Omental fat pad (tissue), 4 donors: ENCODE results near the gene TET2. TPM values are rescaled to one million over a fixed set of nuclear protein-coding genes. Genes with fewer than 3 reads are reported as not detected.
A peak's percentile ranks its signal among the peaks of the same experiment; 100 is the strongest.
"Not testable (repeated sequence)": the region's sequence is repeated elsewhere in the genome, so short reads cannot be mapped to it uniquely, and the experiment has no call there.

Experiments
- ATAC-seq: fragments of 150-250 bp; one replicate; pipeline ENCODE4 v1.9.1; 2016; ENCODE audit warnings: mild to moderate bottlenecking, moderate library complexity; ENCODE audit not compliant: low FRiP score
- DNase-seq: peaks from one replicate; pipeline ENCODE4 v3.0.0-alpha.2; 2019; ENCODE audit warnings: low spot score
- total RNA-seq, 4 donors: library from RNA; depleted of rRNA; stranded (reverse); fragments of >200 nt; gene quantifications; one replicate each; pipeline ENCODE4 v1.1.0, GENCODE V29; 2016
- TF ChIP-seq, protein P1 (sequence below), 3 donors: fragments of 450-650 bp; IDR thresholded peaks; one replicate each; pipeline ENCODE4 v1.5.1; 2016 to 2017; ENCODE audit warnings: antibody characterized with exemption in 3 of 3, mild to moderate bottlenecking in 3 of 3, moderate library complexity in 2 of 3

TET2 gene
- total RNA-seq, 4 donors from 2014 or later: 17.7 to 36.7 (median 22.1) TPM

DNA sequence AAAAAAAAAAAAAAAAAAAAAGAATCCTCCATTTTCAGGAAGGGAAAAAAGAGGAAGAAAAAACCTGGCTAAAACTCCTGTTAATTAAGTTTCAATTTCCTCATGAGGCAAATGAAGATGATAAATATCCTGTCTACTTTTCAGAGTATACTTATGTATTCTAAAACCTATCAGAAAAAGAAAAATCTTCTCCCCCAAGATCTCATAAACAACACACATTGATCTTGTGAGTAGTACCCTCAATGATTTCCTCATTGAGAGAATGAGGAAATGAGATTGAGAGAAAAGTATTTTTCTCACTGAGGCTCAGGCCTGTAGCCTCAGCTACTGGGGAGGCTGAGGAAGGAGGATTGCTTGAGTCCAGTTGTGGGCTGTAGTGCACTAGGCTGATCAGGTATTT, 146.7 kb downstream of the TET2 start:
- TF ChIP-seq, protein P1, sequence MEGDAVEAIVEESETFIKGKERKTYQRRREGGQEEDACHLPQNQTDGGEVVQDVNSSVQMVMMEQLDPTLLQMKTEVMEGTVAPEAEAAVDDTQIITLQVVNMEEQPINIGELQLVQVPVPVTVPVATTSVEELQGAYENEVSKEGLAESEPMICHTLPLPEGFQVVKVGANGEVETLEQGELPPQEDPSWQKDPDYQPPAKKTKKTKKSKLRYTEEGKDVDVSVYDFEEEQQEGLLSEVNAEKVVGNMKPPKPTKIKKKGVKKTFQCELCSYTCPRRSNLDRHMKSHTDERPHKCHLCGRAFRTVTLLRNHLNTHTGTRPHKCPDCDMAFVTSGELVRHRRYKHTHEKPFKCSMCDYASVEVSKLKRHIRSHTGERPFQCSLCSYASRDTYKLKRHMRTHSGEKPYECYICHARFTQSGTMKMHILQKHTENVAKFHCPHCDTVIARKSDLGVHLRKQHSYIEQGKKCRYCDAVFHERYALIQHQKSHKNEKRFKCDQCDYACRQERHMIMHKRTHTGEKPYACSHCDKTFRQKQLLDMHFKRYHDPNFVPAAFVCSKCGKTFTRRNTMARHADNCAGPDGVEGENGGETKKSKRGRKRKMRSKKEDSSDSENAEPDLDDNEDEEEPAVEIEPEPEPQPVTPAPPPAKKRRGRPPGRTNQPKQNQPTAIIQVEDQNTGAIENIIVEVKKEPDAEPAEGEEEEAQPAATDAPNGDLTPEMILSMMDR (IDR thresholded peaks at IDR 0.05): no peak

DNA sequence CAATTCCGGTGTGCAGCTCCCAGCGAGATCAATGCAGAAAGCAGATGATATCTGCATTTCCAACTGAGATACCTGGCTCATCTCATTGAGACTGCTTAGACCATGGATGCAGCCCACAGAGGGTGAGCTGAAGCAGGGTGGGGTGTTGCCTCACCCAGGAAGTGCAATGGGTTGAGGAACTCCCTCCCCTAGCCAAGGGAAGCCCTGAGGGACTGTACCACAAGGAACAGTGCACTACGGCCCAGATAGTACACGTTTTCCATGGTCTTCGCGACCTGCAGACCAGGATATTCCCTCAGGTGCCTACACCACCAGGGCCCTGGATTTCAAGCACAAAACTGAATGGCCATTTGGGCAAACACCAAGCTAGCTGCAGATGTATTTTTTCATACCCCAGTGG, 150.0 kb downstream of the TET2 start:
- ATAC-seq (no peak), DNase-seq (no peak)

More for the DNA sequence above, 146.7 kb downstream of the TET2 start:
- ATAC-seq (no peak), DNase-seq (no peak)

DNA sequence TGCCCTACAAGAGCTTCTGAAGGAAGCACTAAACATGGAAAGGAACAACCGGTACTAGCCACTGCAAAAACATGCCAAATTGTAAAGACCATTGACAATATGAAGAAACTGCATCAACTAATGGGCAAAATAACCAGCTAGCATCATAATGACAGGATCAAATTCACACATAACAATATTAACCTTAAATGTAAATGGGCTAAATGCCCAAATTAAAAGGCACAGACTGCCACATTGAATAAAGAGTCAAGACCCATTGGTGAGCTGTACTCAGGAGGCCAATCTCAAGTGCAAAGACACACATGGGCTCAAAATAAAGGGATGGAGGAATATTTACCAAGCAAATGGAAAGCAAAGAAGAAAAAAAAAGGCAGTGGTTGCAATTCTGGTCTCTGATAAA, 152.4 kb downstream of the TET2 start:
- not testable (repeated sequence) for ATAC-seq, DNase-seq

More for the DNA sequence above, 150.0 kb downstream of the TET2 start:
- TF ChIP-seq, protein P1 (IDR thresholded peaks at IDR 0.05): no peak

DNA sequence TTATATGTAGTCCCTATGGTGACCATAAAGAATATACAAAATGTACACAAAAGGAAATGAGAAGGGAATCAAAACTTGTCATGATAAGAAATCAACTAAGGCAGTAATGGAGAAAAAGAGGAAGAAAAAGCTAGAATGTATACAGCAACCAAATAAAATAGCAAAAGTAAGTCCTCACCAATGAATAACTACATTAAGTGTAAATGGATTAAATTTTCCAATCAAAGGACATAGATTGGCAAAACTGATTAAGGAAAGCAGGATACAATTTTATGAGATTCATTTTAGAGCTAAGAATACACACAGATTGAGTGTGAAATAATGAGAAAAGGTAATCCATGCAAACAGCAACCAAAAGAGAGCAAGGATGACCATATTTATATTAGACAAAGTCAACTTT, 157.4 kb downstream of the TET2 start:
- ATAC-seq: no peak
- no peak for DNase-seq
- TF ChIP-seq, protein P1 (IDR thresholded peaks at IDR 0.05): no peak

DNA sequence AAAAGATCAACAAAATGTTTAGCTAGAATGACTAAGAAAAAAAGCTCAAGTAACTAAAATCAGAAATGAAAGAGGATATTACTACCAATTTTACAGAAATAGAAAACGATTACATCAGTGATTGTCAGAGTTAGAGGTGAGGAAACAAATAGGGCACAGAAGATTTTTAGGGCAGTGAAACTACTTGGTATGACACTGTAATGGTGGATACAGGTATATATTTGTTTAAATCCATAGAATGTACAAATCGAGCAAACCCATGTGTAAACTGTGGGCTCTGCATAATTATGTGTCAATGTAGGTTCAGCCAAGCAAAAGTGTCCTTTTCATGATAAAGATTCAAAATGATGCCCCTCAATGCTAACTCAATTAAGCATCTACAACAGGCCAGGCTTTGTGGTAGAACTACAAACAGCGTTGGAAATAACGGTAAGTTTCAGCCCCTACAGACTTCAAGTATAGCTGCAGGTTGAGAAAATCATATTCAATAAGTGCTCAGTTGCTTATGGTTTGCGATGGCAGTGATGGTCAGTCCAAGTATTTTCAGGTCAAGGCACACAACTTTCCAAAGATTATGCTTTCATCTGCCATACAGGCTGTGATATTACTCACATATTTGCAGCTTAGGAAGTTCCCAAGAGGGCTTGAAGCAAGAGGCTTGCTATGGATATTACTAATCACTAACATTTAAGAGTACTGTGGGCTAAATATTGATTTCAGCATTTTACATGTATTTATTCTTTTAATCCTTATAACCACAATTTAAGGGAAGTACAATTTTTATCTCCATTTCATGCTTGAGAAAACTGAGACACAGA, 158.6 kb downstream of the TET2 start:
- DNase-seq (no peak), ATAC-seq (no peak)
- TF ChIP-seq, protein P1 (IDR thresholded peaks at IDR 0.05): no peak

DNA sequence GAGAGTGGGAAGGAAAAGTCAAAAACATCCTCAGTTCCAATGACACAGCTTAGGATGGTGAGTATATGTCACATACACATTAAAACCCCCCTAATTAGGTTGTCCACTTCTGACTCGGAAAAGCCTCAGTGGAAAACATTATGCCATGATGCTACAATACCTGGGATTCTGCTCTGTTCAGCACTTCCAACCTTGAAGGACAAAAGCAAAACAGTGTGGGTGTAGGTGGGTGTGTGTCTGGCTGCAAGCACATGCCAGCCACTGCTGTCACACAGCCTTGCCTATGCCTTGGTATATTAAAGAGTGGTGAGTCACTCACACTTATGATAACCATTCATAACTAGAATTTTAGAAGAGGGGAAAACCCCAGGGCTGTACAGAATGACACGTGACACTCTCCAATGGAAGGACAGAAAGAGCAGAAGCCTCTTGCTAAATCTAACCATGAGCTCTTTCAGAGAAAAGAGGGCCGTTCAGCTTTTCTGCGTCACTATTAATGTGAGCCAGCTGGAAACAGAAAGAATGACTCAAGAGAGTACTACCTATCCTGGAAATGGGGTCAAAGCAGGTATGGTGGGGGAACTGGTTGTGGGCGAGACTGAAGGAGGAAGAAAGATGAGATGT, 159.6 kb downstream of the TET2 start:
- no peak for DNase-seq
- TF ChIP-seq, protein P1 (IDR thresholded peaks at IDR 0.05): no peak
- peak; percentile 19 for ATAC-seq

DNA sequence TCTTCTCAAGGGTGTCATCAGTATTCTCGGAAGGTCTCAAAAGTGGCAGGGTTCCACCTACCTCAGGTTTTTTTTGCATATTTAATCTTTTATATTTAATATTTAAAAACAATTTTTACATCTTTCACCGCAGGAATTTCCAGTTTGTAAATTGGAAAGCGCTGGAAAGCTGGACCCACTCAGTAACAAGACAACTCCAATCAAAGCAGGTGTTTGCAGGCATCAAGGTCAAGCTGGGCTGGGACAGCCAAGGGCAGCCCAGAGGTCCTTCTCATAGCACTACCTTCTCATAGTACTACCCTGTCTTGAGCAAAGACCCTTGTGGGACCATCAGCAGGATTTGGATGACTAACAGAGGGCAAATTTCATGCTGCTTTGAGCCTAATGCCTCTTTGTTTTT, 160.1 kb downstream of the TET2 start:
- ATAC-seq (no peak), DNase-seq (no peak)
- TF ChIP-seq, protein P1 (IDR thresholded peaks at IDR 0.05): no peak
